Pulmonary artery endothelial cell (primary cell): ENCODE results near the gene PRSS8. TPM values are rescaled to one million over a fixed set of nuclear protein-coding genes. Genes with fewer than 3 reads are reported as not detected.
A peak's percentile ranks its signal among the peaks of the same experiment; 100 is the strongest.
"Not testable (repeated sequence)": the region's sequence is repeated elsewhere in the genome, so short reads cannot be mapped to it uniquely, and the experiment has no call there.

ENCODE experiments used
- DNase-seq: peaks from one replicate; pipeline ENCODE4 v3.0.0-alpha.2; 2011; ENCODE audit warnings: low read depth, low spot score
- total RNA-seq: library from RNA; depleted of rRNA; stranded (reverse); fragments of >200 nt; gene quantifications from 2 replicates; pipeline ENCODE4 v1.2.3, GENCODE V29; 2014

The PRSS8 gene
- total RNA-seq, 1 donor from 2014 or later = not detected

- DNase-seq = no peak
Measured at GRCh38 chr16:31105677-31106213, 29.8 kb downstream of the PRSS8 start.

- not testable (repeated sequence) for DNase-seq
Measured at GRCh38 chr16:31100876-31101641, 34.5 kb downstream of the PRSS8 start.

GRCh38 chr16:31099860-31100638, 35.5 kb downstream of the PRSS8 start:
- no peak for DNase-seq

GRCh38 chr16:31094424-31095120, 41.0 kb downstream of the PRSS8 start, which contains the start of gene VKORC1:
TSS of gene VKORC1 (minus strand) at chr16:31094797. CDS start at chr16:31094729, 68 bp downstream.
- DNase-seq = peak; percentile 91

- DNase-seq = no peak
Measured at GRCh38 chr16:31094088-31094423, 41.5 kb downstream of the PRSS8 start.

GRCh38 chr16:31093132-31093703, 42.3 kb downstream of the PRSS8 start:
- no peak for DNase-seq

GRCh38 chr16:31092330-31092729, 43.2 kb downstream of the PRSS8 start:
- no peak for DNase-seq

- DNase-seq = no peak
Measured at GRCh38 chr16:31090540-31090939, 45.0 kb downstream of the PRSS8 start.

GRCh38 chr16:31089199-31089598, 46.3 kb downstream of the PRSS8 start:
- no peak for DNase-seq

GRCh38 chr16:31088459-31089183, 46.9 kb downstream of the PRSS8 start, which contains the start of gene PRSS53:
TSS of gene PRSS53 (minus strand) at chr16:31088943. CDS start at chr16:31088809, 134 bp downstream.
- no peak for DNase-seq

- DNase-seq = no peak
Measured at GRCh38 chr16:31087971-31088370, 47.6 kb downstream of the PRSS8 start.

- DNase-seq = no peak
Measured at GRCh38 chr16:31087481-31087880, 48.0 kb downstream of the PRSS8 start.

- DNase-seq = no peak
Measured at GRCh38 chr16:31086629-31086906, 49.0 kb downstream of the PRSS8 start.

GRCh38 chr16:31085873-31086628, 49.5 kb downstream of the PRSS8 start:
- no peak for DNase-seq

GRCh38 chr16:31085411-31085810, 50.1 kb downstream of the PRSS8 start:
- no peak for DNase-seq

GRCh38 chr16:31084584-31085302, 50.8 kb downstream of the PRSS8 start:
- DNase-seq = no peak

GRCh38 chr16:31083981-31084380, 51.5 kb downstream of the PRSS8 start:
- no peak for DNase-seq

- DNase-seq = no peak
Measured at GRCh38 chr16:31083556-31083955, 52.0 kb downstream of the PRSS8 start.

GRCh38 chr16:31083081-31083480, 52.4 kb downstream of the PRSS8 start:
- DNase-seq = no peak
